NCI-H2107 (cell line): ENCODE measurements around the gene SBNO1.
A peak's percentile ranks its signal among the peaks of the same experiment; 100 is the strongest.
"Not testable (repeated sequence)": the region's sequence is repeated elsewhere in the genome, so short reads cannot be mapped to it uniquely, and the experiment has no call there.

ENCODE experiments used
- DNase-seq: peaks from one replicate; lab custom pipeline; 2025; lab: John Stamatoyannopoulos, UW

Gene SBNO1

GRCh38 chr12:123346946-123347345 lies 17.7 kb downstream of the SBNO1 start:
- DNase-seq: no peak

GRCh38 chr12:123344086-123344485 lies 20.6 kb downstream of the SBNO1 start:
- no peak for DNase-seq

- DNase-seq: no peak
Observed at GRCh38 chr12:123337070-123337469, 27.6 kb downstream of the SBNO1 start.

- DNase-seq: no peak
Observed at GRCh38 chr12:123336530-123336929, 28.1 kb downstream of the SBNO1 start.

GRCh38 chr12:123335490-123335889 lies 29.2 kb downstream of the SBNO1 start:
- no peak for DNase-seq

GRCh38 chr12:123329799-123330198 lies 34.8 kb downstream of the SBNO1 start:
- no peak for DNase-seq

- no peak for DNase-seq
Observed at GRCh38 chr12:123319826-123320225, 44.8 kb downstream of the SBNO1 start.

GRCh38 chr12:123319273-123319672 lies 45.4 kb downstream of the SBNO1 start:
- DNase-seq: no peak

GRCh38 chr12:123313046-123313445 lies 51.6 kb downstream of the SBNO1 start:
- DNase-seq: not testable (repeated sequence)

GRCh38 chr12:123306200-123306599 lies 58.4 kb downstream of the SBNO1 start:
- no peak for DNase-seq

GRCh38 chr12:123305136-123305535 lies 59.5 kb downstream of the SBNO1 start:
- no peak for DNase-seq

GRCh38 chr12:123293178-123293760 lies 71.4 kb downstream of the SBNO1 start:
- no peak for DNase-seq

- DNase-seq: no peak
Observed at GRCh38 chr12:123289911-123290310, 74.7 kb downstream of the SBNO1 start.

- no peak for DNase-seq
Observed at GRCh38 chr12:123288751-123289346, 75.8 kb downstream of the SBNO1 start.

- no peak for DNase-seq
Observed at GRCh38 chr12:123286652-123287373, 77.8 kb downstream of the SBNO1 start.

- no peak for DNase-seq
Observed at GRCh38 chr12:123284669-123285068, 80.0 kb downstream of the SBNO1 start.

GRCh38 chr12:123283461-123283860 lies 81.2 kb downstream of the SBNO1 start:
- no peak for DNase-seq

GRCh38 chr12:123282111-123282510 lies 82.5 kb downstream of the SBNO1 start:
- no peak for DNase-seq

GRCh38 chr12:123280971-123281370 lies 83.7 kb downstream of the SBNO1 start:
- no peak for DNase-seq

- DNase-seq: no peak
Observed at GRCh38 chr12:123278101-123278627, 86.5 kb downstream of the SBNO1 start.

GRCh38 chr12:123273166-123273565 lies 91.5 kb downstream of the SBNO1 start:
- DNase-seq: no peak

GRCh38 chr12:123271001-123271668 lies 93.5 kb downstream of the SBNO1 start:
- DNase-seq: peak; percentile 35
